ENCODE data around the gene COL27A1.

COL27A1 gene

DNA sequence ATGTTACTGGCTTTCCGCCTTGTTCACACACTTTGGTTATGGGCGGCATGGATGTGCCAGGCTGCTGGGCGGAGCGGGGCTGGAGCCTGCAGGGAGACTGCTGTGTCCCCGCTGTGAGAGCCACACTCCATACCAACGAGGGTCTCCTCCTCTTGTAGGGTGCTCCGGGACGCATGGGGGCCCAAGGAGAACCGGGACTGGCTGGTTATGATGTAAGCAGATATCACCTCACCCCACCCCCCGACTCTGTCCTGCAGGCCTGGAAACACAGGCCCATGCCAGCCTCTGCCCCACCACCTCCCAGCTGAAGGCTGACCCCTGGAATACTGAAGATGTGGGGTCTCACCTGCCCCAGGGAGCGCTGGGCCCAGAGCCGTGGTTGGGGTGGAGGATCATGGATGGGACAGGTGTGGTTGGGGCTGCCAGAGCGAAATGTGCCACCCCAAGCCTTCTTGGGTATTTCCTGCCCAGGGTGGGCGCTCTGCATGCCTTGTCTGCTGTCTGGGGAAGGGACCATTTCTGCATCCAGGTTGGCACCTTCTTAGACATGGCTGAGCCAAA is 128.3 kb downstream of the COL27A1 start:
- H3K4me2 ChIP-seq (ENCODE audit: insufficient read depth, low read length, poor library complexity, severe bottlenecking): no peak overlapping the region
- peaks cover 6 to 7% of the 10 kb centered on the region in 2 donors for H3K36me3 ChIP-seq (replicated peaks in 1 of 2; ENCODE audit: control insufficient read depth in 2 of 2, insufficient read depth in 2 of 2, low read length in 2 of 2)
- no peak overlapping the region for H4K91ac ChIP-seq (ENCODE audit: low read depth, low read length, poor library complexity)
- H3K14ac ChIP-seq (ENCODE audit: low read length): peak overlapping the region; percentile 40
- no peaks in the 10 kb centered on the region for H3K79me1 ChIP-seq (ENCODE audit: low read depth, low read length)
- H3K4me1 ChIP-seq (ENCODE audit: control insufficient read depth in 2 of 2, insufficient read depth in 1 of 2, low read depth in 1 of 2, low read length in 2 of 2): peaks cover 9 to 15% of the 10 kb centered on the region in 2 donors
- no CpG with 5 or more reads among the region's 14 CpGs for WGBS, 2 donors (ENCODE audit: extremely low coverage in 2 of 2, insufficient read length in 2 of 2, insufficient replicate concordance in 1 of 2)
- H2BK5ac ChIP-seq (ENCODE audit: low read length): no peak overlapping the region
- no peak overlapping the region for H2AFZ ChIP-seq (ENCODE audit: low read length)
- no peaks in the 10 kb centered on the region for H3K27me3 ChIP-seq (ENCODE audit: control insufficient read depth in 3 of 3, insufficient read depth in 3 of 3, low read depth in 1 of 3, low read length in 3 of 3)
- no peak overlapping the region for H2BK120ac ChIP-seq (ENCODE audit: low read depth, low read length)
- no peaks in the 10 kb centered on the region for H3K9me3 ChIP-seq (replicated peaks in 1 of 2; ENCODE audit: control insufficient read depth in 2 of 2, insufficient read depth in 1 of 2, low read depth in 1 of 2, low read length in 2 of 2)
- H2AK5ac ChIP-seq (ENCODE audit: low read depth, low read length): no peak overlapping the region
- H4K8ac ChIP-seq (ENCODE audit: low read depth, low read length): no peak overlapping the region
- no peak overlapping the region for H3K4me3 ChIP-seq (ENCODE audit: low read length in 2 of 2)
- no peak overlapping the region for H3K23ac ChIP-seq (ENCODE audit: low read depth, low read length, poor library complexity)
- DNase-seq (ENCODE audit: low spot score): no peak
- H2BK15ac ChIP-seq (ENCODE audit: low read length): no peak overlapping the region
- no peak overlapping the region for H3K9ac ChIP-seq (ENCODE audit: low read depth, low read length, poor library complexity)
- H2BK12ac ChIP-seq (ENCODE audit: low read length): no peak overlapping the region
- no peak overlapping the region for H3K18ac ChIP-seq (ENCODE audit: low read length)
- no peak overlapping the region for H3K27ac ChIP-seq (replicated peaks; ENCODE audit: low read length)
- H3K4ac ChIP-seq (ENCODE audit: low read length): no peak overlapping the region

DNA sequence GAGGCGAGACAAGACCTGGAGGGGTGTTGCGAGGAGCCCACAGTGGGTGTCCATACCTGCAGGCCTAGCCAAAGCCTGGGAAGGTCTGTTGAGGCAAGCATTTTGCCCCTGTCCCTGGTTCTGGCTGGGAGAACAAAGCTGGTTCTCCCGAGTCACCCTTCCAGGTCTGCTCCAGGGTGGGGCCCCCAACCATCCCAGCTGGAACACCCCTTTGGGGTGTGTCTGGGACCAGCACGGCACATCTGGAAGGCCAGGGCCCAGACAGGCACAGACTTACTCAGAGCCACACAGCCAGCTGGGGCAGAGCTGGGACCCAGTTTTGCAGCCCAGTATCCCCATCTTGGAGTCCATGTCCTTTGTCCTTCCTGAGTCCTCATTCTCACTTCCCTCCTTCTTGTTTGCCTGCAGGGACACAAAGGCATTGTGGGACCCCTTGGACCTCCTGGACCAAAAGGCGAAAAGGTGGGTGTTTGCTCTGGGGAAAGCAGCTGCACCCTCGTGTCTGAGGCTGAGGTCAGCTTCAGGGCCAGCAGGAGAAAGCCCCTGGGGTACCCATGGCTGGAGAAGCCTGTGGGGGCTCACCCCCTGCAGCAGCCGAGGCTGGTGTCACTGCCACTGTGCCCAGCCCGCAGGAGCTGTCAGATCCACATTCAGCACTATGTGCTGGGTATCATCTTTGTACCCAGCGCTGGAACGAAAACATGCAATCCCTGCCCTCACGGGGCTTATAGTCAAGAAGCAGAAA is 129.2 kb downstream of the COL27A1 start:
- H3K79me1 ChIP-seq (ENCODE audit: low read depth, low read length): no peaks in the 10 kb centered on the region
- no peak overlapping the region for H2BK5ac ChIP-seq (ENCODE audit: low read length)
- no peaks in the 10 kb centered on the region for H3K27me3 ChIP-seq (ENCODE audit: control insufficient read depth in 3 of 3, insufficient read depth in 3 of 3, low read depth in 1 of 3, low read length in 3 of 3)
- H4K8ac ChIP-seq (ENCODE audit: low read depth, low read length): no peak overlapping the region
- H3K9ac ChIP-seq (ENCODE audit: low read depth, low read length, poor library complexity): no peak overlapping the region
- H2BK12ac ChIP-seq (ENCODE audit: low read length): no peak overlapping the region
- H4K91ac ChIP-seq (ENCODE audit: low read depth, low read length, poor library complexity): no peak overlapping the region
- H3K14ac ChIP-seq (ENCODE audit: low read length): peak overlapping the region; percentile 57
- no peaks in the 10 kb centered on the region for H3K9me3 ChIP-seq (replicated peaks in 1 of 2; ENCODE audit: control insufficient read depth in 2 of 2, insufficient read depth in 1 of 2, low read depth in 1 of 2, low read length in 2 of 2)
- H3K18ac ChIP-seq (ENCODE audit: low read length): no peak overlapping the region
- H3K4me2 ChIP-seq (ENCODE audit: insufficient read depth, low read length, poor library complexity, severe bottlenecking): no peak overlapping the region
- no peak overlapping the region for H3K27ac ChIP-seq (replicated peaks; ENCODE audit: low read length)
- H3K4me3 ChIP-seq (ENCODE audit: low read length in 2 of 2): no peak overlapping the region
- H2BK15ac ChIP-seq (ENCODE audit: low read length): no peak overlapping the region
- peaks cover 6 to 7% of the 10 kb centered on the region in 2 donors for H3K36me3 ChIP-seq (replicated peaks in 1 of 2; ENCODE audit: control insufficient read depth in 2 of 2, insufficient read depth in 2 of 2, low read length in 2 of 2)
- no peak overlapping the region for H2AFZ ChIP-seq (ENCODE audit: low read length)
- no peak for DNase-seq (ENCODE audit: low spot score)
- peaks cover 9 to 15% of the 10 kb centered on the region in 2 donors for H3K4me1 ChIP-seq (ENCODE audit: control insufficient read depth in 2 of 2, insufficient read depth in 1 of 2, low read depth in 1 of 2, low read length in 2 of 2)
- H3K4ac ChIP-seq (ENCODE audit: low read length): no peak overlapping the region
- H2AK5ac ChIP-seq (ENCODE audit: low read depth, low read length): no peak overlapping the region
- H3K23ac ChIP-seq (ENCODE audit: low read depth, low read length, poor library complexity): no peak overlapping the region
- no peak overlapping the region for H2BK120ac ChIP-seq (ENCODE audit: low read depth, low read length)
- no CpG with 5 or more reads among the region's 11 CpGs for WGBS, 2 donors (ENCODE audit: extremely low coverage in 2 of 2, insufficient read length in 2 of 2, insufficient replicate concordance in 1 of 2)

DNA sequence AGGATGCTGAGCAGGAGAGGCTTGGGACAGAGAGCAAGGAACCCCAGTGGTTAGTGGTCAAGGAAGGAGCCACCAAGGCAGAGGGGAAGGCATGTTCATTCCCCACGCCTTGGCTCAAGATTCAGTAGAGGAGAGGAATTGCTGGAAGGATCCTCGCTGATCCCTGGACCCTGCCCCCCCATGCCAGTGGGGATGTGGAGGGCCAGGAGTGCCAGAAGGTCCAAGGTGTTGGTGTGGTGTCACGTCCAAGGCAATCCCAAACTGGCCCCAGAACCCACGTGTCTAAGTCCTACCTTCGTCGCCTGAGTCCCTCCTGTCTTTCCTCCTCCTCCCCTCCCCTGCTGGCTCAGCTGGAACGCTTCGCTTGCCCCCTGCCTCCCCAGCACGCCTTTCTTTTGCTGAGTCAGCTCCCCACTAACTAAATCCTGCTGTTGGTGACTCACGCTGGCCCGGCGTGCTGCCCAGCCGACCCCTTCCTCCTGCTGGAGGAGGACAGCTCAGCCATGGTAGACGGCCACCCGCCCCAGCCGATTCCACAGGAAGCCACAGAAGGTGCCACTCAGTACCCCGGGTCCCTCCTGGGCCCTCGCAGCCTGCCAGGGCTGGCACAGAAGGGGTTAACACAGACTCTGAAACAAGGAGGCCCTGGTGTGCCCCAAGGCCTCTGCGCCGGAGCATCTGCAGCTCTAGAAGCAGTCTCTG is 130.0 kb downstream of the COL27A1 start:
- no peak for DNase-seq (ENCODE audit: low spot score)
- H3K9ac ChIP-seq (ENCODE audit: low read depth, low read length, poor library complexity): peak overlapping the region; percentile 27

DNA sequence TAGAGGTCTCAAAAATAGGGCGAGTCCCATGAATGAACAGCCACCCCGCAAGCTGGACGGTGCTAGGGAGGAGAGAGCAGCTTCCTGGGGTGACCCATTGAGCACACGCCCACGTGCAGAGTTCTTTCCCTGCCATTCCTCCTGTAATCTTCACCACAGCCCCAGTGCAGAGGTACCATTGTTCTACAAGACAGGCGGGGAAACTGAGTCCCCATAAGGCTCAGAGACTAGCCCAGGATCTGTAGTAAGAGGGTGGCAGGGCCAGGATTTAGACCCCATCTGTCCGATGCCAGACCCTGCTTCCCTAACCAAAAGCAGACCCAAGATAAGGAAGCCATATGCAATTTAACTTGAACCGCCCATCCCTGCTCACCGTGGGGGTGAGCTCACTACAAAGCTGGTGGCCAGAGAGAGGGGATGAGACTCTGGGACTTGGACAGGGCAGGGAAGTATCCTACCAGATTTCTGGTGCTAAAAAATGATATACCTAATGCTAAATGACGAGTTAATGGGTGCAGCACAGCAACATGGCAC is 130.9 kb downstream of the COL27A1 start:
- Histone ChIP-seq H3K79me1 (ENCODE audit: low read depth, low read length) (no peaks in the 10 kb centered on the region), H3K27ac (replicated peaks; ENCODE audit: low read length) (no peak overlapping the region), H3K14ac (ENCODE audit: low read length) (no peak overlapping the region), H2AFZ (ENCODE audit: low read length) (no peak overlapping the region), H2BK15ac (ENCODE audit: low read length) (no peak overlapping the region), H4K8ac (ENCODE audit: low read depth, low read length) (no peak overlapping the region), H3K9me3 (replicated peaks in 1 of 2; ENCODE audit: control insufficient read depth in 2 of 2, insufficient read depth in 1 of 2, low read depth in 1 of 2, low read length in 2 of 2) (no peaks in the 10 kb centered on the region), H4K91ac (ENCODE audit: low read depth, low read length, poor library complexity) (no peak overlapping the region), H3K4me3 (ENCODE audit: low read length in 2 of 2) (peak overlapping the region in 1 of 2 donors; percentile 14), H2BK5ac (ENCODE audit: low read length) (no peak overlapping the region), H3K23ac (ENCODE audit: low read depth, low read length, poor library complexity) (no peak overlapping the region), H2BK12ac (ENCODE audit: low read length) (no peak overlapping the region), H3K18ac (ENCODE audit: low read length) (no peak overlapping the region), H3K4me1 (ENCODE audit: control insufficient read depth in 2 of 2, insufficient read depth in 1 of 2, low read depth in 1 of 2, low read length in 2 of 2) (peaks cover 6 to 15% of the 10 kb centered on the region in 2 donors), H3K36me3 (replicated peaks in 1 of 2; ENCODE audit: control insufficient read depth in 2 of 2, insufficient read depth in 2 of 2, low read length in 2 of 2) (peaks cover 5 to 7% of the 10 kb centered on the region in 2 donors), H3K4ac (ENCODE audit: low read length) (no peak overlapping the region), H3K9ac (ENCODE audit: low read depth, low read length, poor library complexity) (no peak overlapping the region), H3K27me3 (ENCODE audit: control insufficient read depth in 3 of 3, insufficient read depth in 3 of 3, low read depth in 1 of 3, low read length in 3 of 3) (no peaks in the 10 kb centered on the region), H3K4me2 (ENCODE audit: insufficient read depth, low read length, poor library complexity, severe bottlenecking) (no peak overlapping the region), H2AK5ac (ENCODE audit: low read depth, low read length) (no peak overlapping the region), H2BK120ac (ENCODE audit: low read depth, low read length) (no peak overlapping the region)
- WGBS, 2 donors (ENCODE audit: extremely low coverage in 2 of 2, insufficient read length in 2 of 2, insufficient replicate concordance in 1 of 2): no CpG with 5 or more reads among the region's 10 CpGs
- no peak for DNase-seq (ENCODE audit: low spot score)

More for the DNA sequence above, 130.0 kb downstream of the COL27A1 start:
- Histone ChIP-seq H3K27me3 (ENCODE audit: control insufficient read depth in 3 of 3, insufficient read depth in 3 of 3, low read depth in 1 of 3, low read length in 3 of 3) (no peaks in the 10 kb centered on the region), H3K14ac (ENCODE audit: low read length) (no peak overlapping the region), H3K18ac (ENCODE audit: low read length) (peak overlapping the region; percentile 67), H3K36me3 (replicated peaks in 1 of 2; ENCODE audit: control insufficient read depth in 2 of 2, insufficient read depth in 2 of 2, low read length in 2 of 2) (peaks cover 6 to 7% of the 10 kb centered on the region in 2 donors), H2BK15ac (ENCODE audit: low read length) (no peak overlapping the region), H2BK12ac (ENCODE audit: low read length) (no peak overlapping the region), H3K4me3 (ENCODE audit: low read length in 2 of 2) (no peak overlapping the region), H2AFZ (ENCODE audit: low read length) (no peak overlapping the region), H3K27ac (replicated peaks; ENCODE audit: low read length) (no peak overlapping the region), H3K4ac (ENCODE audit: low read length) (no peak overlapping the region), H3K79me1 (ENCODE audit: low read depth, low read length) (no peaks in the 10 kb centered on the region), H2BK120ac (ENCODE audit: low read depth, low read length) (no peak overlapping the region), H3K4me1 (ENCODE audit: control insufficient read depth in 2 of 2, insufficient read depth in 1 of 2, low read depth in 1 of 2, low read length in 2 of 2) (peaks cover 9 to 15% of the 10 kb centered on the region in 2 donors), H4K91ac (ENCODE audit: low read depth, low read length, poor library complexity) (peak overlapping the region; percentile 26), H2BK5ac (ENCODE audit: low read length) (no peak overlapping the region), H4K8ac (ENCODE audit: low read depth, low read length) (no peak overlapping the region), H2AK5ac (ENCODE audit: low read depth, low read length) (no peak overlapping the region), H3K4me2 (ENCODE audit: insufficient read depth, low read length, poor library complexity, severe bottlenecking) (no peak overlapping the region), H3K23ac (ENCODE audit: low read depth, low read length, poor library complexity) (peak overlapping the region; percentile 61), H3K9me3 (replicated peaks in 1 of 2; ENCODE audit: control insufficient read depth in 2 of 2, insufficient read depth in 1 of 2, low read depth in 1 of 2, low read length in 2 of 2) (no peaks in the 10 kb centered on the region)
- no CpG with 5 or more reads among the region's 20 CpGs for WGBS, 2 donors (ENCODE audit: extremely low coverage in 2 of 2, insufficient read length in 2 of 2, insufficient replicate concordance in 1 of 2)

All from neuronal stem cell (in vitro differentiated cells).